Neutrophil (primary cell): ENCODE data around the gene NDUFS3.
"Not testable (repeated sequence)": the region's sequence is repeated elsewhere in the genome, so short reads cannot be mapped to it uniquely, and the experiment has no call there.

Experiments
- H3K27ac ChIP-seq: fragments of 200-600 bp; sonication (generic); 2 replicates; pipeline ENCODE4 v1.5.1; 2016; ENCODE audit warnings: mild to moderate bottlenecking, moderate library complexity
- H3K27me3 ChIP-seq: fragments of 200-600 bp; sonication (generic); 2 replicates; pipeline ENCODE4 v1.6.0; 2016; ENCODE audit warnings: mild to moderate bottlenecking
- H3K36me3 ChIP-seq: fragments of 200-600 bp; sonication (generic); 2 replicates; pipeline ENCODE4 v1.5.1; 2017
- H3K4me1 ChIP-seq, 2 experiments: fragments of 200-600 bp in 1 of 2; sonication (generic) in 1 of 2; 1 replicate in 1 of 2; 2 replicates in 1 of 2; pipeline versions ENCODE4 v1.5.1 to v1.6.1; 2013 to 2016; ENCODE audit warnings: low read depth in 1 of 2, low read length in 1 of 2, mild to moderate bottlenecking in 1 of 2, moderate library complexity in 1 of 2; ENCODE audit not compliant: control insufficient read depth in 1 of 2, insufficient read depth in 1 of 2
- H3K4me3 ChIP-seq, 2 experiments: fragments of 200-600 bp in 1 of 2; sonication (generic) in 1 of 2; 1 replicate in 1 of 2; 2 replicates in 1 of 2; pipeline ENCODE4 v1.5.1; 2013 to 2016; ENCODE audit warnings: low read depth in 1 of 2, low read length in 1 of 2, mild to moderate bottlenecking in 1 of 2, moderate library complexity in 1 of 2
- H3K9me3 ChIP-seq: fragments of 200-600 bp; sonication (generic); 2 replicates; pipeline ENCODE4 v1.5.1; 2016
- TF ChIP-seq, protein P1 (sequence below): fragments of 200-600 bp; sonication (generic); IDR thresholded peaks from 2 replicates; pipeline ENCODE4 v1.5.1; 2016; ENCODE audit warnings: antibody characterized with exemption

Gene NDUFS3

DNA sequence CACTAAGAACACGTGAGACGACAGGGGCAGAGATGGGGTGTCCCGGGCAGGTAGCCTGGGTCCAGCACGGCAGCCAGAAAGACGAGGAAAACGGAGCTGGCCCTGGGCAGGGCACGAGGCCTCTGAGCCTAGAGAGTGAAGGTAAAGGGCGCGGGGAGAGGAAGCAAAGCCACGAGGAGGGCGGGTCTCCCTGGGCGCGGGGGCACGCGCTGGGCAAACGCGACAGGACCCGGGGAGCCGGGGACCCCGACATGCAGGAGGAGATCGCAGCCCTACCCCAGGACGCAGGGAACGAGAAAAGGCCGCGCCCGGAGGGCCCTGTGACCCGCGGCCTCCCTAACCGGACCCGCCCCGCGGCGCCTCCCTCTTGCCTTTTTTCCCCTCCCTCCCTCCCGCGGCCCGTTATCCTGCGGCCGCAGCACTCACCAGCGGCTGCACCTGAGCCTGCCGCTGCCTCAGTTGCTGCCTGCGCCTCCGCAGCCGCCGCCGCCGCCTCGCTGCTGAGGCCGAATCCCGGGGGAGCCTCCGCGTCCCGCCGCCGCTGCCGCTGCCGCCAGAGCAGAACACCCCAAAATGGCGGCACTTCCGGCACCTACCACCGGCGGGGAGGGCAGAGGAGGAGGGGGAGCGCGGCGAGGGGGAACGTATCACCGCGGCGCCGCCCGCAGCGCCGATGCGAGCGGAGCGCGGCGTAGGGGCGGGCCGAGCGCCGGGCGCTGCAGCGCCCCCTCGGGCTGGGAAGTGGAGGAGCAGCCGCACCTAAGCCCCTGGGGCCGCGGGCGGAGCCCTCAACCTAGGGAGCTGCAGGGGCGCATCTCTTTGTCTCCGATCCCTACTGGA is 26.1 kb upstream of the NDUFS3 start, which contains the start of gene CELF1:
Gene CELF1 (minus strand): TSS at position 567 of the 840 bp plus-strand sequence. CDS start 53,609 bp downstream, outside the sequence.
- Histone ChIP-seq H3K4me3 (peak within 1 kb of the TSS; percentile 92 to 98), H3K9me3 (no peaks in the 10 kb centered on the region), H3K27me3 (no peaks in the 10 kb centered on the region), H3K27ac (peak within 1 kb of the TSS; percentile 93), H3K36me3 (no peaks in the 10 kb centered on the region), H3K4me1 (peaks cover 50 to 51% of the 10 kb centered on the region in 2 experiments)
- TF ChIP-seq, protein P1, sequence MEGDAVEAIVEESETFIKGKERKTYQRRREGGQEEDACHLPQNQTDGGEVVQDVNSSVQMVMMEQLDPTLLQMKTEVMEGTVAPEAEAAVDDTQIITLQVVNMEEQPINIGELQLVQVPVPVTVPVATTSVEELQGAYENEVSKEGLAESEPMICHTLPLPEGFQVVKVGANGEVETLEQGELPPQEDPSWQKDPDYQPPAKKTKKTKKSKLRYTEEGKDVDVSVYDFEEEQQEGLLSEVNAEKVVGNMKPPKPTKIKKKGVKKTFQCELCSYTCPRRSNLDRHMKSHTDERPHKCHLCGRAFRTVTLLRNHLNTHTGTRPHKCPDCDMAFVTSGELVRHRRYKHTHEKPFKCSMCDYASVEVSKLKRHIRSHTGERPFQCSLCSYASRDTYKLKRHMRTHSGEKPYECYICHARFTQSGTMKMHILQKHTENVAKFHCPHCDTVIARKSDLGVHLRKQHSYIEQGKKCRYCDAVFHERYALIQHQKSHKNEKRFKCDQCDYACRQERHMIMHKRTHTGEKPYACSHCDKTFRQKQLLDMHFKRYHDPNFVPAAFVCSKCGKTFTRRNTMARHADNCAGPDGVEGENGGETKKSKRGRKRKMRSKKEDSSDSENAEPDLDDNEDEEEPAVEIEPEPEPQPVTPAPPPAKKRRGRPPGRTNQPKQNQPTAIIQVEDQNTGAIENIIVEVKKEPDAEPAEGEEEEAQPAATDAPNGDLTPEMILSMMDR = peak; percentile 98

DNA sequence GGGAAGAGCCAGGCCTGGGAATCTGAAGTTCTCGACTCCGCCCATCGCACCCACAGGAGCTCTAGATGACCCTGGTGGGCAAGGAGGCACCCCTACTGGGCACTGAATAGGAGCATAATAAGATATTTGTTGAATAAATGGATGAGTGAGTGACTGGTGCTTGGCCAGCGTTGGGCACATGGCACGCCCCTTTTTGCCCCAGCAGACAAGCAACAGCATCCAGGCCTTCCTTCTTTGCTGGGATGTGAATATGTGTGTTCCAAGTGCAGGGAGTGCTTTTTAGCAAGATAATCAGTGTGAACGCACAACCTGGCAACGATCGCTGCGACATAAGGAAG is 25.5 kb upstream of the NDUFS3 start:
- H3K27ac ChIP-seq = peak overlapping the region; percentile 93
- H3K4me3 ChIP-seq = peak overlapping the region; percentile 92 to 98
- H3K4me1 ChIP-seq = peaks cover 45% of the 10 kb centered on the region in 2 experiments
- no peaks in the 10 kb centered on the region for H3K9me3 ChIP-seq
- TF ChIP-seq, protein P1 = no peak
- no peaks in the 10 kb centered on the region for H3K27me3 ChIP-seq
- H3K36me3 ChIP-seq = no peaks in the 10 kb centered on the region

DNA sequence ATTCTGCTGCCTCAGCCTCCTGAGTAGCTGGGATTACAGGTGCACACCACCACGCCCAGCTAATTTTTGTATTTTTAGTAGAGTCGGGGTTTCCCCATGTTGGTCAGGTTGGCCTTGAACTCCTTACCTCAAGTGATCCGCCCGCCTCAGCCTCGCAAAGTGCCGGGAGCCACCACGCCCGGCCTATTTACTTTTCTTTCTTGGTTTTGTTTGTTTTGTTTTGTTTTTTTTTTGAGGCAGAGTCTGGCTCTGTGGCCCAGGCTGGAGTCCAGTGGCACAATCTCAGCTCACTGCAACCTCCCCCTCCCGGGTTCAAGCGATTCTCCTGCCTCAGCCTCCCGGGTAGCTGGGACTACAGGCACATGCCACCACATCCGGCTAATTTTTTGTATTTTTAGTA is 21.9 kb upstream of the NDUFS3 start:
- H3K4me3 ChIP-seq, H3K9me3 ChIP-seq, H3K36me3 ChIP-seq, H3K27me3 ChIP-seq, H3K27ac ChIP-seq: not testable (repeated sequence)
- H3K4me1 ChIP-seq = peaks cover 9 to 11% of the 10 kb centered on the region in 2 experiments

DNA sequence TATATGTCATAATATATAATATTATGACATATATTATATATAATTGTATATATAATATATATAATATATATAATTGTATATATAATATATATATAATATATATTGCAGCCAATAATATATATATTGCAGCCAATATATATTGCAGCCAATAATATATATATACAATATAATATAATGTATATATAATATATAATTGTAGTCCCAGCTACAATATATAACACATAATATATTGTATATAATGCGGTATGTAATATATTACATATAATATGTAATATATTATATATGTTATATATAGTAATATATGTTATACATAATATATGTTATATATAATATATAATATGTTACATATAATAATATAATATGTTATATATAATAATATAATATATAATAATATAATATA is 20.2 kb upstream of the NDUFS3 start:
- Histone ChIP-seq H3K4me1 (no peaks in the 10 kb centered on the region), H3K4me3 (no peak overlapping the region), H3K27me3 (no peaks in the 10 kb centered on the region), H3K9me3 (no peaks in the 10 kb centered on the region), H3K27ac (no peak overlapping the region), H3K36me3 (no peaks in the 10 kb centered on the region)
- TF ChIP-seq, protein P1 = no peak

DNA sequence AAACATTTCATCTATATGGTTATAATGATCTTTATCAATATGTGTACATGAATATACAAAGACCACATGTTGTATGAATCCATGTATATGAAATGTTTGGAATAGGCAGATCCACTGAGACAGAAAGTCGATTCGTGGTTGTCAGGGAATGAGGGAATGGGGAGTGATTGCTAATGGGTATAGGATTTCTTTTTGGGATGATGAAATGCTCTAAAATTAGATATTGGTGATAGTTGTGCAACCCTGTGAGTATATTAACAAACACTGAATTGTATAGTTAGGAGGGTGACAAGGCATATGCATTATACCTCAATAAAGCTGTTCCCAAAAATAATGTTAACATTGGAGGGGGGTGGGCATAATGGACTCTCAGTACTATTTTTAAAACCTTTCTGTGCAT is 18.4 kb upstream of the NDUFS3 start:
- H3K4me1 ChIP-seq = peaks cover 5 to 8% of the 10 kb centered on the region in 2 experiments
- TF ChIP-seq, protein P1 = no peak
- no peak overlapping the region for H3K27ac ChIP-seq
- no peaks in the 10 kb centered on the region for H3K9me3 ChIP-seq
- no peak overlapping the region for H3K4me3 ChIP-seq
- no peaks in the 10 kb centered on the region for H3K27me3 ChIP-seq
- no peaks in the 10 kb centered on the region for H3K36me3 ChIP-seq

DNA sequence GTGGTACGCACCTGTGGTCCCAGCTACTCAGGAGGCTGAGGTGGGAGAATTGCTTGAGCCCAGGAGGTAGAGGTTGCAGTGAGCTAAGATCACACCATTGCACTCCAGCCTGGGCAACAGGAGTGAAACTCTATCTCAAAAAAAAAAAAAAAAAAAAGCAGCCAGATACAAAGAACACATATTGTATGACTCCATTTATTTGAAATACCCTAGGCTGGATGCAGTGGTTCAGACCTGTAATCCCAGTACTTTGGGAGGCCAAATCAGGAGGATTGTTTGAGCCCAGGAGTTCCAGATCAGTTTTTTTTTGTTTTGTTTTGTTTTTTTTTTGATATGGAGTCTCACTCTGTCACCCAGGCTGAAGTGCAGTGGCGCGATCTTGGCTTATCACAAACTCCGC is 16.5 kb upstream of the NDUFS3 start:
- H3K36me3 ChIP-seq, H3K4me3 ChIP-seq, H3K9me3 ChIP-seq, H3K27me3 ChIP-seq, H3K27ac ChIP-seq: not testable (repeated sequence)
- H3K4me1 ChIP-seq = peaks cover 15% of the 10 kb centered on the region in 2 experiments

DNA sequence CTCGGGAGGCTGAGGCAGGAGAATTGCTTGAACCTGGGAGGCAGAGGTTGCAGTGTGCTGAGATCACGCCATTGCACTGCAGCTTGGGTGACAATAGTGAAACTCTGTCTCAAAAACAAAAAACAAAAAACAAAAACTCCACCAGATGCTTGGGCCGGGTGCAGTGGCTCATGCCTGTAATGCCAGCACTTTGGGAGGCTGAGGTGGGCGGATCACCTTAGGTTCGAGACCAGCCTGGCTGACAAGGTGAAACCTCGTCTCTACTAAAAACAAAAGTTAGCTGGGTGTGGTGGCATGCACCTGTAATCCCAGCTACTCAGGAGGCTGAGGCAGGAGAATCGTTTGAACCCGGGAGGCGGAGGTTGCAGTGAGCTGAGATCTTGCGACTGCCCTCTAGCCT is 14.5 kb upstream of the NDUFS3 start:
- peaks cover 15% of the 10 kb centered on the region in 2 experiments for H3K4me1 ChIP-seq
- not testable (repeated sequence) for H3K9me3 ChIP-seq, H3K36me3 ChIP-seq, H3K27me3 ChIP-seq, H3K4me3 ChIP-seq, H3K27ac ChIP-seq
